GM18499 (cell line): ENCODE measurements around the gene TNFRSF17.
A peak's percentile ranks its signal among the peaks of the same experiment; 100 is the strongest.
"Not testable (repeated sequence)": the region's sequence is repeated elsewhere in the genome, so short reads cannot be mapped to it uniquely, and the experiment has no call there.

Source experiments
- ATAC-seq: cut with Tn5 transposase; IDR thresholded peaks from one replicate; pipeline ENCODE4 v1.9.1; 2021; ENCODE audit warnings: moderate number of reproducible peaks; ENCODE audit not compliant: insufficient read depth, unreplicated experiment

The TNFRSF17 gene

DNA sequence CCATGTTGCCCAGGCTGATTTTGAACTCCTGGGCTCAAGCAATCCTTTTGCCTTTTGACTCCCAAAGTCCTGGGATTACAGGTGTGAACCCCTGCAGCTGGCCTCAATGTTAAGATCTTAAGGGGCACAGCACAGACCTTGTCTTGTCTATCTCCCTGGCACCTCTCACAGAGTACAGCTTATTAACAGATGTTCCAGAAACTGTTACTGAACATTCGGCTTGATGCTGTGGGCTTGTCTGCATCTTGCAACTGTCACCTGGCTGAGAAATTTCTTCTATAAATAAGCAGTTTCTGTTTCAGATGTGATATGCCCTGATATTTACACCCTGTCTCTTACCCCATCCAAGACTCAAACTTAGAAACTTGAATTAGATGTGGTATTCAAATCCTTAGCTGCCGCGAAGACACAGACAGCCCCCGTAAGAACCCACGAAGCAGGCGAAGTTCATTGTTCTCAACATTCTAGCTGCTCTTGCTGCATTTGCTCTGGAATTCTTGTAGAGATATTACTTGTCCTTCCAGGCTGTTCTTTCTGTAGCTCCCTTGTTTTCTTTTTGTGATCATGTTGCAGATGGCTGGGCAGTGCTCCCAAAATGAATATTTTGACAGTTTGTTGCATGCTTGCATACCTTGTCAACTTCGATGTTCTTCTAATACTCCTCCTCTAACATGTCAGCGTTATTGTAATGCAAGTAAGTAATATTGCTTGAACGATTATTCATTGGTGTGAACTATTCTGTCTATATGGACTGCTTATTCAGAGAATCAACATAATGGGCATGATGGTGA, at the start of gene TNFRSF17:
TSS of gene TNFRSF17 (plus strand) at position 450 of the 791 bp plus-strand sequence. CDS start at position 565, 115 bp downstream.
- peak; percentile 64 for ATAC-seq

DNA sequence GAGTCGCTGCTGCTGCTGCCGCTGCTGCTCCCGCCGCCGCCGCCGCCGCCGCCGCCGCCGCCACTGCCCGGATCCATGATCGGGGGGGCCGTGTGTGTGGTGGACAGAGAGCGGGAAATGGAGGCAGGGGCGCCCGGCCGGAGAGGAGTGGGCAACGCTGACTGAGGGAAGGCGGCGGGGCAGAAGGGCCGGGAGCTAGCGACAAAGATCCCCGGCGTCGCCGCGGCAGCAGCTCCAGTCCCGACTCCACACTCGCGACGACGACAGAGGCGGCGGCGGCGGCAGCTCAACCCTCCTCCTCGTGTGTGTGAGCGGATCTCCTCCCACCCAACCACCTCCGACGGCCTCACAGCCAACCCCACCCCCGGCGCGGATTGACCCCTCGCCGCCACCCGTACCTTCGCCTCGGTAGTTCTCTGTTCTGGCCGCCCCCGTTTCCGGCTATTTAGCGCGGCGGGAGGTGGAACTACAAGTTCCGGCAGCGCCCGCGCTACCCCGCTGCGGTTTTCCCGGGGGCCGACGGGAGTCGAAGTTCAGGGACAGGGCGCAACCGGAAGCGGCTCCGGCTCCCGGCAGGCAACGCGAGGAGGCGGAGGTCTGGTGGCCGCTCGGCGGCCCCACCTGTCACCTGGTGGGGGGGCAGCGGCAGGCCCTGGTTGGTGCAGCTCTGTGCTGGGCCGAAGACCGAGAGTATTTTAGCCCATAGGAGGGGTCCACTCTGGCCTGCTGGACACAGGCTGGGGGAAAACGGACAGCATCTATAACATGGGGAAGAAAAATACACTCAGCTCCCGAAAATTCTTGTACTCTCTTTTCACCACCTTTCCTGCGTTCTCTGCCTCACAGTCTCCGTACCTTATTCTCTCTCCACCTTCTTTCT, 49.1 kb upstream of the TNFRSF17 start, which contains the start of gene GSPT1:
TSS of gene GSPT1 (minus strand) at position 313 of the 880 bp plus-strand sequence. CDS start at position 77, 236 bp downstream.
- ATAC-seq, result peak; percentile 48

DNA sequence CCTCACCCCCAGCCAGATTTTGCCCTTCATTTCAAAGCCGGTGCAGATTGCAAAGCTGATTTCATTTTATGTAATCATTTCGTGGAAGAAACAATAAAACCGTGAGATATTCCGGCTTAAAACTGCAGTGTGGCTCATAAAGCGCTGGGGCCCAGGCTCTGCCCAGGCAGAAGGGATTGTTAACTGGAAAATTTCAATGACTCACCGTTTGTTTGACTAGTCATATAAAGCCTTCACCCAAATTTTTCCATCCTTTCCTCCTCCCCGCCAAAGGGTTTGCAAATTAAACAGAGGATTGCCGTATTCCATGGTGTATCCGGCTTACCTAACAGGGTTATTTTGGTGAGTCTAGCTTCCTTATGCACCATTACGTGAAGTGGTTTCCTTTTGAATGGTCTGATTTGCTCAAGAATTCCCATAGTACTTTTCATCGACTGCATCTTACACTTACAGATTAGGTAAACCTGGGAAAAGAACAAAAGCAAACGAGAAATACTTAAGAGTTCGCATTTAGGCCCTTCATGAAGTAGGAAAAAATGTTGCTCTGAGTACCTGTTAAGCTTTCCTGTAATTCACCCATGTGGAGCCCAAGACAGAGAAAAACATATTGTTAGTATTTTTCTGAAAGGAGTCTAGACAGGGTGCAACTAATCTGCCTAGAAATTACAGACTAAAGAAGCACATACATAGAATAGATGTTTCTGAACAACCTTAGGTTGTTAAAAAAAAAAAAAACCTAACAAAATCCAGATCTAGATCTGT, 48.3 kb upstream of the TNFRSF17 start:
- no peak for ATAC-seq

DNA sequence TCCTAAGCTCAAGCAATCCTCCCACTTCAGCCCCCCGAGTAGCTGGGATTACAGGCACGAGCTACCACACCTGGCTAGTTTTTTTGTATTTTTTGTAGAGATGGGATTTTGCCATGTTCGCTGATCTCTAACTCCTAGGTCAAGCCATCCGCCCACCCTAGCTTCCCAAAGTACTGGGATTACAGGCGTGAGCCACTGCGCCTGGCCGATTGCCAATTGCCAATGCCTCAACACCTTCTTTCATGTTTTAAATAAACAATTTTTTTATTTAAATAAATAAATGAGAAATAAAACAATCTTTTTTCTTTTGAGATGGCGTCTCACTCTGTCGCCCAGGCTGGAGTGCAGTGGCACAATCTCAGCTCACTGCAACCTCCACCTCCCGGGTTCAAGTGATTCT, 41.0 kb upstream of the TNFRSF17 start:
- not testable (repeated sequence) for ATAC-seq

DNA sequence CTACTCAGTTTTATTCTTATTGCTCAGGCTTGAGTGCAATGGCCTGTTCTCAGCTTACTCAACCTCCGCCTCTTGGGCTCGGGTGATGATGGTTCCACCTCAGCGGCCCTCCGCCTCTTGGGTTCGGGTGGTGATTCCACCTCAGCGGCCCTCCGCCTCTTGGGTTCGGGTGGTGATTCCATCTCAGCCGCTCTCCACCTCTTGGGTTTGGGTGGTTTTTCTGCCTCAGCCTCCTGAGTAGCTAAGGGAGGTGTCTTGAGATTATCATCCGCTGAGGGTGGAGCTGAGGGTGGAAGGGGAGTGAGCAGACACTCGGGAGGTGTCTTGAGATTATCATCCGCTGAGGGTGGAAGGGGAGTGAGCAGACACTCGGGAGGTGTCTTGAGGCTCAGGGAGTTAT, 37.7 kb upstream of the TNFRSF17 start:
- not testable (repeated sequence) for ATAC-seq

DNA sequence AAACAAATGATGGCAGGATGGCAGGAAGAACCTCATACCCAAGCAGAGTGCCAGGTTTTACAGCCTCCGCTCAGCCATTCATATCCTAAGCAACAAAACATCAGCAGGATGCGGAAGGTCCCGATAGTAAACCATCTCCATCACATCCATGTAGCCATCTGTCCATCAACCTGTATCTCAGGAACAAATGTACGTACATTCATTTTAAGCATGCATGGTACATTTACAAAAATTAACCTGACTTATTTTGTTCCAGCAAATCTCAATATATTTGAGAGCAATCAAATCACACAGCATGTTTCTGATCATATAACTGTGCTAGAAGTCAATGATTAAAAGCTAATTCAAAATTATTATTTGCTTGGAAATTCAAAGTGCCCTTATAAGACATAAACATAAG, 23.1 kb upstream of the TNFRSF17 start, which contains the start of gene NPIPB2:
TSS of gene NPIPB2 (minus strand) at position 101 of the 400 bp plus-strand sequence. CDS start at position 101, 0 bp downstream.
- ATAC-seq, result not testable (repeated sequence)

DNA sequence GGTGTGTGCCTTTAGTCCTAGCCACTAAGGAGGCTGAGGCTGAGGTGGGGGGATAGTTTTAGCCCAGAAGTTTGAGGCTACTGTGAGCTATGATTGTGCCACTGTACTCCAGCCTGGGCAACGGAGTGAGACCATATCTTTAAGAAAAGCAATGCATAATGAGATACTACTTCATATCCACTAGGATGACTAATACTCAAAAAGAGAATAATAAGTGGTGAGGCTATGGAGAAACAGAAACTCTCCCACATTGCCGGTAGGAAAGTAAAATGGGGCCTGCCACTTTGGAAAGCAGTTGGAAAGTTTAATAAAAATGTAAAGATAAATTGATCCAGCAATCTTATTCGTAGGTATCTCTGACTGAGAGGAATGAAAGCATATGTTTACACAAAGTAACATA, 18.6 kb upstream of the TNFRSF17 start:
- ATAC-seq, result no peak

DNA sequence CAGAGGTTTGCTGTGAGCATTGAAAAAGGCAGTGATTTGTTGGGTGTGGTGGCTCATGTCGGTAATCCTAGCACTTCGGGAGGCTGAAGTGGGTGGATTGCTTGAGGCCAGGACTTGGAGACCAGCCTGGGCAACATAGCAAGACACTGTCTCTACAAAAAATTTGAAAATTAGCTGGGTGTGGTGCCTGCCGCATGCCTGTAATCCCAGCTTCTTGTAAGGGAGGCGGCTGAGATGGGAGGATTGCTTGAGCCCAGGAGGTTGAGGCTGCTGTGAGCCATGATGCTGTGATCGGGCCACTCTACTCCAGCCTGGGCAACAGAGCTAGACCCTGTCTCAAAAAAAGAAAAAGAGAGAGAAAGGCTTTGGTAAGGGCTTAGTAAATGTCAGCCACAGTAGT, 16.2 kb upstream of the TNFRSF17 start:
- no peak for ATAC-seq

GRCh38 chr16:11949527-11949926, 15.5 kb upstream of the TNFRSF17 start:
- no peak for ATAC-seq

GRCh38 chr16:11950388-11950787, 14.6 kb upstream of the TNFRSF17 start:
- ATAC-seq, result no peak

DNA sequence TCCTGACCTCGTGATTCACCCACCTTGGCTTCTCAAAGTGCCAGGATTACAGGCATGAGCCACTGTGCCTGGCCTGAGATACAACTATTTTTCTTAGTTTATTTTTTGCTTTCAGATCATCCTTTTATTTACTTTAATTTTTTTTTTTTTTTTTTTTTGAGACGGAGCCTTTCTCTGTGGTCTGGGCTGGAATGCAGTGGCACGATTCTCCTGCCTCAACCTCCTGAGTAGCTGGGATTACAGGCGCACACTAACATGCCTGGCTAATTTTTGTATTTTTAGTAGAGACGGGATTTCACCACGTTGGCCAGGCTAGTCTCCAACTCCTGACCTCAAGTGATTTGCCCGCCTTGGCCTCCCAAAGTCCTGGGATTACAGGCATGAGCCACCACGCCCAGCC, 11.4 kb upstream of the TNFRSF17 start:
- ATAC-seq, result not testable (repeated sequence)

- ATAC-seq, result no peak
These were observed 9.3 kb upstream of the TNFRSF17 start for GRCh38 chr16:11955713-11956123.

GRCh38 chr16:11956558-11956957, 8.5 kb upstream of the TNFRSF17 start:
- ATAC-seq, result no peak

- no peak for ATAC-seq
These were observed 7.2 kb upstream of the TNFRSF17 start for GRCh38 chr16:11957591-11958395.

DNA sequence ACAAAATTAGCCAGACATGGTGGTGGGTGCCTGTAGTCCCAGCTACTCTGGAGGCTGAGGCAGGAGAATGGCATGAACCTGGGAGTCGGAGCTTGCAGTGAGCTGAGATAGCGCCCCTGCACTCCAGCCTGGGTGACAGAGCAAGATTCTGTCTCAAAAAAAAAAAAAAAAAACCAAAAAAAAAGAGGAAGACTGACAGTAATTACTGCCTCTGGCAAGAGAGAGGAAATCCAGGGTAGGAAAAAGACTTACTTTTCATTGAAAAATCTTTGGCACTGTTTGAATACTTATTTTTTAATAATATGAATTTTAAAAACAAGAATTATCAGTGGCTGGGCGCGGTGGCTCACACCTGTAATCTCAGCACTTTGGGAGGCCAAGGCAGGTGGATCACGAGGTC, 2.6 kb upstream of the TNFRSF17 start:
- ATAC-seq, result not testable (repeated sequence)

DNA sequence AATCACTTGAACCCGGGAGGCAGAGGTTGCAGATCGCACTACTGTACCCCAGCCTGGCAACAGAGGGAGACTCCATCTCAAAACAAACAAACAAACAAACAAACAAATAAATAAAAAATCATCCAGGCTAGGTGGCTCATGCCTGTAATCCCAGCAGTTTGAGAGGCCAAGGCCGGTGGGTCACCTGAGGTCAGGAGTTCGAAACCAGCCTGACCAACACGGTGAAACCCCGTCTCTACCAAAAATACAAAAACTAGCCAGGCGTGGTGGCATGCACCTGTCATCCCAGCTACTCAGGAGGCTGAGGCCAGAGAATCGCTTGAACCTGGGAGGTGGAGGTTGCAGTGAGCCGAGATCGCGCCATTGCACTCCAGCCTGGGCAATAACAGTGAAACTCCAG, 2.0 kb upstream of the TNFRSF17 start:
- ATAC-seq, result not testable (repeated sequence)

DNA sequence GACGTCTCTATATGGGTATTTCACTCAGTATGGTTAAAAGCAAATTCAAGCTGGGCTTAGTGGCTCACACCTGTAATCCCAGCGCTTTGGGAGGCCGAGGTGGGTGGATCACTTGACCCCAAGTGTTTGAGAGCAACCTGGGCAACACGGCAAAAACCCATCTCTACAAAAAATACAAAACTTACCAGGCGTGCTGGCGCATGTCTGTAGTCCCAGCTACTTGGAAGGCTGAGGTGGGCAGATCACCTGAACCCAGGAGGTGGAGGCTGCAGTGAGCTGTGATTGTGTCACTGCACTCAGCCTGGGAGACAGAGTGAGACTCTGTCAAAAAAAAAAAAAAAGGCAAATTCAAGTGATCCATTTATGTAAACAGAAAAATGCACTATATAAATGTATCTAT, 1.3 kb upstream of the TNFRSF17 start:
- no peak for ATAC-seq

- ATAC-seq, result no peak
These were observed 1.2 kb downstream of the TNFRSF17 start for GRCh38 chr16:11966173-11966572.

- no peak for ATAC-seq
These were observed 2.3 kb downstream of the TNFRSF17 start for GRCh38 chr16:11967195-11967911.
